ENCODE results near the gene ATP6V1B1. TPM values are rescaled to one million over a fixed set of nuclear protein-coding genes. Genes with fewer than 3 reads are reported as not detected.

ATP6V1B1 gene
- total and polyA plus RNA-seq, 9 of the 15 experiments (the other 6 are each of a cell fraction or from before 2014, with no cell fraction given) = not detected

DNA sequence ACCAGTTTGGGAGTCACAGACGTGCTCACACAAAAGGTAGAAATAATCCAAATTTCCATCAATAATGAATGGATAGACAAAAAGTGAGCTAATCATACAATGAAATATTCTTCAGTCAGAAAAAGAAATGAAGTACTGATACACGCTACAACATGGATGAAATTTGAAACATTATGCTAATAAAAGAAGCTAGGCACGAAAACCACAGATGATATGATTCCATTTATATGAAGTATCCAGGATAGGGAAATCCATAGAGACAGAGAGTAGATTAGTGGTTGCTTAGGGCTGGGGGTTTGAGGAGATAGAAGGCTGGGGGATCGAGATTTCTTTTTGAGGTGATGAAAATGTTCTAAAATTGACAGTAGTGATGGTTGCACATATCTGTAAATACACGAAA, 43.0 kb upstream of the ATP6V1B1 start:
- Histone ChIP-seq H2AFZ (ENCODE audit: low read depth, low read length) (no peak overlapping the region), H3K4me2 (ENCODE audit: insufficient read depth, low read length) (no peak overlapping the region), H3K4me3 (no peak overlapping the region), H3K27ac (ENCODE audit: extremely low read depth, low read depth, low read length) (no peak overlapping the region), H3K9me1 (ENCODE audit: control insufficient read depth, insufficient read depth, low read length) (no peaks in the 10 kb centered on the region), H3K9ac (ENCODE audit: insufficient read depth in 1 of 2, low read depth in 2 of 2, low read length in 2 of 2) (no peak overlapping the region), H3K36me3 (ENCODE audit: control insufficient read depth, insufficient read depth, low read length) (no peaks in the 10 kb centered on the region), H4K20me1 (replicated peaks; ENCODE audit: control insufficient read depth, insufficient read depth, low read length) (peaks cover 2% of the 10 kb centered on the region; the same call in 1 of the 2 replicates), H3K9me3 (replicated peaks; ENCODE audit: control insufficient read depth, insufficient read depth, low read depth, low read length) (no peaks in the 10 kb centered on the region), H3K4me1 (replicated peaks in 1 of 2; ENCODE audit: control insufficient read depth in 2 of 2, insufficient read depth in 2 of 2, low read length in 2 of 2) (peaks cover 0 to 3% of the 10 kb centered on the region in 2 experiments; a peak in 1 of 5 replicates), H3K27me3 (ENCODE audit: control insufficient read depth in 2 of 2, insufficient read depth in 2 of 2, low read length in 2 of 2) (peaks cover 46 to 87% of the 10 kb centered on the region in 2 experiments), H3K79me2 (ENCODE audit: control insufficient read depth, insufficient read depth, low read length) (no peaks in the 10 kb centered on the region)
- POLR2A ChIA-PET = interaction anchor here (0.7 kb wide), 1 partner anchor 20 kb away, joined by 7 read pairs; no protein-coding TSS in a partner anchor
- FAIRE-seq = no peak
- in situ Hi-C loops (cut with MboI) = no loop called here
- ATAC-seq = no peak
- WGBS (ENCODE audit: insufficient coverage, low coverage, missing lambda C conversion rate) = 0% methylated on average over 5 of the region's 5 CpGs
- no peak for DNase-seq (ENCODE audit: extremely low read depth in 1 of 4, low spot score in 3 of 4)
- intact Hi-C loops (cut with micrococcal nuclease) = no loop called here
- no TSS peak for BruUV-seq (replicated peaks)
- CTCF ChIA-PET (ENCODE audit: low intra/inter-chr PET ratio) = interaction anchor here (0.7 kb wide), 1 partner anchor 21 kb away, joined by 3 read pairs; no protein-coding TSS in a partner anchor
- TF ChIP-seq TBP (optimal IDR thresholded peaks at IDR 0.05; ENCODE audit: low read depth, low read length) (no peak), ZNF184 (CRISPR knock-in tag; IDR thresholded peaks at IDR 0.05) (no peak), MECOM (CRISPR knock-in tag; IDR thresholded peaks at IDR 0.05) (no peak), MXI1 (IDR thresholded peaks at IDR 0.05; ENCODE audit: low read depth, low read length) (no peak), NFRKB (IDR thresholded peaks at IDR 0.05; ENCODE audit: low read depth) (no peak), SRSF1 (IDR thresholded peaks at IDR 0.05; ENCODE audit: low read depth, low read length) (no peak), CCAR2 (IDR thresholded peaks at IDR 0.05; ENCODE audit: low read depth, low read length) (no peak), ZBTB1 (CRISPR knock-in tag; IDR thresholded peaks at IDR 0.05; ENCODE audit: borderline replicate concordance, low read depth) (no peak), MEF2D (tag; conservative IDR thresholded peaks at IDR 0.05; ENCODE audit: low read depth) (no peak), OTX1 (CRISPR knock-in tag; IDR thresholded peaks at IDR 0.05) (no peak), ETV5 (CRISPR knock-in tag; IDR thresholded peaks at IDR 0.05; ENCODE audit: low read depth) (no peak), CBX5 (IDR thresholded peaks at IDR 0.05; ENCODE audit: borderline replicate concordance, low read depth) (no peak), ZNF589 (CRISPR knock-in tag; IDR thresholded peaks at IDR 0.05; ENCODE audit: low read depth) (no peak), NR2C2 (CRISPR knock-in tag; IDR thresholded peaks at IDR 0.05) (no peak), NR2C2 (tag; IDR thresholded peaks at IDR 0.05) (no peak)
- TF ChIP-seq, protein P1, sequence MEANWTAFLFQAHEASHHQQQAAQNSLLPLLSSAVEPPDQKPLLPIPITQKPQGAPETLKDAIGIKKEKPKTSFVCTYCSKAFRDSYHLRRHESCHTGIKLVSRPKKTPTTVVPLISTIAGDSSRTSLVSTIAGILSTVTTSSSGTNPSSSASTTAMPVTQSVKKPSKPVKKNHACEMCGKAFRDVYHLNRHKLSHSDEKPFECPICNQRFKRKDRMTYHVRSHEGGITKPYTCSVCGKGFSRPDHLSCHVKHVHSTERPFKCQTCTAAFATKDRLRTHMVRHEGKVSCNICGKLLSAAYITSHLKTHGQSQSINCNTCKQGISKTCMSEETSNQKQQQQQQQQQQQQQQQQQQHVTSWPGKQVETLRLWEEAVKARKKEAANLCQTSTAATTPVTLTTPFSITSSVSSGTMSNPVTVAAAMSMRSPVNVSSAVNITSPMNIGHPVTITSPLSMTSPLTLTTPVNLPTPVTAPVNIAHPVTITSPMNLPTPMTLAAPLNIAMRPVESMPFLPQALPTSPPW (CRISPR knock-in tag; IDR thresholded peaks at IDR 0.05) = no peak
- TF ChIP-seq, protein P2, sequence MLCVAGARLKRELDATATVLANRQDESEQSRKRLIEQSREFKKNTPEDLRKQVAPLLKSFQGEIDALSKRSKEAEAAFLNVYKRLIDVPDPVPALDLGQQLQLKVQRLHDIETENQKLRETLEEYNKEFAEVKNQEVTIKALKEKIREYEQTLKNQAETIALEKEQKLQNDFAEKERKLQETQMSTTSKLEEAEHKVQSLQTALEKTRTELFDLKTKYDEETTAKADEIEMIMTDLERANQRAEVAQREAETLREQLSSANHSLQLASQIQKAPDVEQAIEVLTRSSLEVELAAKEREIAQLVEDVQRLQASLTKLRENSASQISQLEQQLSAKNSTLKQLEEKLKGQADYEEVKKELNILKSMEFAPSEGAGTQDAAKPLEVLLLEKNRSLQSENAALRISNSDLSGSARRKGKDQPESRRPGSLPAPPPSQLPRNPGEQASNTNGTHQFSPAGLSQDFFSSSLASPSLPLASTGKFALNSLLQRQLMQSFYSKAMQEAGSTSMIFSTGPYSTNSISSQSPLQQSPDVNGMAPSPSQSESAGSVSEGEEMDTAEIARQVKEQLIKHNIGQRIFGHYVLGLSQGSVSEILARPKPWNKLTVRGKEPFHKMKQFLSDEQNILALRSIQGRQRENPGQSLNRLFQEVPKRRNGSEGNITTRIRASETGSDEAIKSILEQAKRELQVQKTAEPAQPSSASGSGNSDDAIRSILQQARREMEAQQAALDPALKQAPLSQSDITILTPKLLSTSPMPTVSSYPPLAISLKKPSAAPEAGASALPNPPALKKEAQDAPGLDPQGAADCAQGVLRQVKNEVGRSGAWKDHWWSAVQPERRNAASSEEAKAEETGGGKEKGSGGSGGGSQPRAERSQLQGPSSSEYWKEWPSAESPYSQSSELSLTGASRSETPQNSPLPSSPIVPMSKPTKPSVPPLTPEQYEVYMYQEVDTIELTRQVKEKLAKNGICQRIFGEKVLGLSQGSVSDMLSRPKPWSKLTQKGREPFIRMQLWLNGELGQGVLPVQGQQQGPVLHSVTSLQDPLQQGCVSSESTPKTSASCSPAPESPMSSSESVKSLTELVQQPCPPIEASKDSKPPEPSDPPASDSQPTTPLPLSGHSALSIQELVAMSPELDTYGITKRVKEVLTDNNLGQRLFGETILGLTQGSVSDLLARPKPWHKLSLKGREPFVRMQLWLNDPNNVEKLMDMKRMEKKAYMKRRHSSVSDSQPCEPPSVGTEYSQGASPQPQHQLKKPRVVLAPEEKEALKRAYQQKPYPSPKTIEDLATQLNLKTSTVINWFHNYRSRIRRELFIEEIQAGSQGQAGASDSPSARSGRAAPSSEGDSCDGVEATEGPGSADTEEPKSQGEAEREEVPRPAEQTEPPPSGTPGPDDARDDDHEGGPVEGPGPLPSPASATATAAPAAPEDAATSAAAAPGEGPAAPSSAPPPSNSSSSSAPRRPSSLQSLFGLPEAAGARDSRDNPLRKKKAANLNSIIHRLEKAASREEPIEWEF (CRISPR knock-in tag; IDR thresholded peaks at IDR 0.05) = no peak
- TF ChIP-seq, protein P3, sequence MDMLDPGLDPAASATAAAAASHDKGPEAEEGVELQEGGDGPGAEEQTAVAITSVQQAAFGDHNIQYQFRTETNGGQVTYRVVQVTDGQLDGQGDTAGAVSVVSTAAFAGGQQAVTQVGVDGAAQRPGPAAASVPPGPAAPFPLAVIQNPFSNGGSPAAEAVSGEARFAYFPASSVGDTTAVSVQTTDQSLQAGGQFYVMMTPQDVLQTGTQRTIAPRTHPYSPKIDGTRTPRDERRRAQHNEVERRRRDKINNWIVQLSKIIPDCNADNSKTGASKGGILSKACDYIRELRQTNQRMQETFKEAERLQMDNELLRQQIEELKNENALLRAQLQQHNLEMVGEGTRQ (CRISPR knock-in tag; IDR thresholded peaks at IDR 0.05) = no peak
